ENCODE results near the gene TRPC3. TPM values are rescaled to one million over a fixed set of nuclear protein-coding genes. Genes with fewer than 3 reads are reported as not detected.

Gene TRPC3
- polyA plus RNA-seq, 3 donors, result not detected

DNA sequence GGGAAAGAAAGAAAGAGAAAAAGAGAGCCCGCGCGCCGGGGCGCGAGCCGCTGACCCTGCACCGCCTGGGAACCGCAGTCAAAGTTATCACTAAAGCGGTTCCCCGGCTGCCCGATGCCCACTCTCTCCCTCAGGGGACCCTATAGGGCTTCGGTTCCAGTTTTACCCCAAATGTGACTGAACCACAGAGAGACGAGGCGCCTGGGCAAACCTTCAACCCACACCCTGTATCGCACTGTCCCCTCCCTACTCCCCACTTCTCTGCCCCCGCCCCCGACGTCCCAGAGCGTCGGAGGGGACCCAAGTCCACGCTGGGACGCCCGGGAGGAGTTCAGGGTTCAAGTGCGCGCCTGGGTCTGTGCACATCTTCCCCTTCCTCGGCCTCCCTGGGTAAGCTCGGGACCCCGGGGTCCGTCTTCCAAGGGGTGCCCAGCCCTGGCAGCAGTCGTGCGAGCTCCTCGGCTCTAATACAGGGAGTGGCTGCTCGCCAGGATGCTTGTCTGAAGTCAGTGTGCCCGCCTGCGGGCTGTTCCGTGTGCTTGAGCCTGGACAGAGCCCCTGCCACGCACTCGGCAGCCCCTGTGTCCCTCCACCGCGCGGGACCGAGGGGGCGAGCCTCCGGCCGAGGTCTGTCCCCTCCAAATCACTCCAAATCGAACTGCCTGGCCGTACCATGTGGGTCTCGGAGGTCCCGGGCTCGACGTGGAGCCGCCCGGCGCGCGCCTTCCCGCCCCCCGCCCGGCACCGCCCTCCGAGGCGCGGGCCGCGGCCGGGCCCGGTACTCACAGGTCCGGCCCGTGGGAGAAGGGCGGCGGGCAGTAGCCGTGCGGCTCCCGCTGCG is 960 bp downstream of the TRPC3 start:
- peaks cover 0 to 12% (median 6%) of the 10 kb centered on the region in 7 donors for H3K9me3 Mint-ChIP-seq
- no peak for TF ChIP-seq CTCF (IDR thresholded peaks at IDR 0.05)
- Histone ChIP-seq H3K27me3 (ENCODE audit: control insufficient read depth in 2 of 2, insufficient read depth in 2 of 2, low read length in 2 of 2) (peaks cover 68 to 86% of the 10 kb centered on the region in 2 donors), H2AFZ (ENCODE audit: insufficient read depth, low read depth, low read length, poor library complexity, severe bottlenecking) (peak overlapping the region; percentile 53), H3K27ac (ENCODE audit: low read depth in 1 of 2, low read length in 2 of 2) (no peak overlapping the region), H3K4me3 (replicated peaks in 1 of 3; ENCODE audit: low read depth in 2 of 3, low read length in 3 of 3) (peak overlapping the region; percentile 10 to 72 (median 22)), H3K9ac (ENCODE audit: insufficient read depth, low read length, poor library complexity, severe bottlenecking) (peak overlapping the region; percentile 18), H3K9me3 (replicated peaks in 1 of 2; ENCODE audit: control insufficient read depth in 1 of 2, insufficient read depth in 1 of 2, low read length in 2 of 2) (peaks cover 0 to 16% of the 10 kb centered on the region in 2 donors), H3K36me3 (replicated peaks in 1 of 2; ENCODE audit: control insufficient read depth in 1 of 2, insufficient read depth in 2 of 2, low read length in 2 of 2) (no peaks in the 10 kb centered on the region), H3K4me1 (ENCODE audit: control insufficient read depth in 1 of 2, insufficient read depth in 2 of 2, low read length in 2 of 2) (peaks cover 12 to 22% of the 10 kb centered on the region in 2 donors), H3K4me2 (replicated peaks; ENCODE audit: extremely low read depth, low read length, poor library complexity, severe bottlenecking) (peak overlapping the region; percentile 81), H4K20me1 (ENCODE audit: insufficient read depth, low read length) (no peaks in the 10 kb centered on the region), H3K79me2 (ENCODE audit: insufficient read depth, low read length) (no peaks in the 10 kb centered on the region)
- H3K4me3 Mint-ChIP-seq, result peak overlapping the region; percentile 77 to 94
- intact Hi-C loops (cut with micrococcal nuclease), result no loop called here
- no peak for DNase-seq
- 1% methylated on average over 76 of the region's 76 CpGs for WGBS (ENCODE audit: insufficient coverage)
- H3K27me3 Mint-ChIP-seq (ENCODE audit: low read depth in 3 of 3), result peaks cover 57 to 85% (median 73%) of the 10 kb centered on the region in 3 donors
- H3K36me3 Mint-ChIP-seq, result peaks cover 0 to 4% of the 10 kb centered on the region in 2 donors
- H3K27ac Mint-ChIP-seq, result no peak overlapping the region
- H3K4me1 Mint-ChIP-seq, result peaks cover 19% of the 10 kb centered on the region

GRCh38 chr4:121950212-121950679 is 1.6 kb downstream of the TRPC3 start:
- H3K27me3 ChIP-seq (ENCODE audit: control insufficient read depth in 2 of 2, insufficient read depth in 2 of 2, low read length in 2 of 2), result peaks cover 69 to 86% of the 10 kb centered on the region in 2 donors
- peak; percentile 2 to 13 (median 13) for DNase-seq
- H3K9me3 Mint-ChIP-seq, result peaks cover 0 to 12% (median 6%) of the 10 kb centered on the region in 7 donors
- peak; percentile 56 for TF ChIP-seq CTCF (IDR thresholded peaks at IDR 0.05)
- peaks cover 0 to 4% of the 10 kb centered on the region in 2 donors for H3K36me3 Mint-ChIP-seq
- no peaks in the 10 kb centered on the region for H3K36me3 ChIP-seq (replicated peaks in 1 of 2; ENCODE audit: control insufficient read depth in 1 of 2, insufficient read depth in 2 of 2, low read length in 2 of 2)
- H3K9ac ChIP-seq (ENCODE audit: insufficient read depth, low read length, poor library complexity, severe bottlenecking), result no peak overlapping the region
- peaks cover 57 to 85% (median 76%) of the 10 kb centered on the region in 3 donors for H3K27me3 Mint-ChIP-seq (ENCODE audit: low read depth in 3 of 3)
- peak overlapping the region; percentile 9 to 72 (median 10) for H3K4me3 ChIP-seq (replicated peaks in 1 of 3; ENCODE audit: low read depth in 2 of 3, low read length in 3 of 3)
- no peaks in the 10 kb centered on the region for H3K79me2 ChIP-seq (ENCODE audit: insufficient read depth, low read length)
- peak overlapping the region; percentile 77 to 94 for H3K4me3 Mint-ChIP-seq
- H3K27ac Mint-ChIP-seq, result no peak overlapping the region
- H3K4me1 ChIP-seq (ENCODE audit: control insufficient read depth in 1 of 2, insufficient read depth in 2 of 2, low read length in 2 of 2), result peaks cover 12 to 22% of the 10 kb centered on the region in 2 donors
- peak overlapping the region; percentile 81 for H3K4me2 ChIP-seq (replicated peaks; ENCODE audit: extremely low read depth, low read length, poor library complexity, severe bottlenecking)
- intact Hi-C loops (cut with micrococcal nuclease), result no loop called here
- no peak overlapping the region for H3K27ac ChIP-seq (ENCODE audit: low read depth in 1 of 2, low read length in 2 of 2)
- 1% methylated on average over 31 of the region's 34 CpGs for WGBS (ENCODE audit: insufficient coverage)
- peaks cover 19% of the 10 kb centered on the region for H3K4me1 Mint-ChIP-seq
- peak overlapping the region; percentile 53 for H2AFZ ChIP-seq (ENCODE audit: insufficient read depth, low read depth, low read length, poor library complexity, severe bottlenecking)
- H4K20me1 ChIP-seq (ENCODE audit: insufficient read depth, low read length), result no peaks in the 10 kb centered on the region
- peaks cover 0 to 16% of the 10 kb centered on the region in 2 donors for H3K9me3 ChIP-seq (replicated peaks in 1 of 2; ENCODE audit: control insufficient read depth in 1 of 2, insufficient read depth in 1 of 2, low read length in 2 of 2)
